ENCODE measurements around the gene DTYMK. TPM values are rescaled to one million over a fixed set of nuclear protein-coding genes. Genes with fewer than 3 reads are reported as not detected.

Gene DTYMK
- total and polyA plus RNA-seq, 2 donors (not counting 3 experiments of a cell fraction or from before 2014, with no cell fraction given): 67.0 to 104 TPM

DNA sequence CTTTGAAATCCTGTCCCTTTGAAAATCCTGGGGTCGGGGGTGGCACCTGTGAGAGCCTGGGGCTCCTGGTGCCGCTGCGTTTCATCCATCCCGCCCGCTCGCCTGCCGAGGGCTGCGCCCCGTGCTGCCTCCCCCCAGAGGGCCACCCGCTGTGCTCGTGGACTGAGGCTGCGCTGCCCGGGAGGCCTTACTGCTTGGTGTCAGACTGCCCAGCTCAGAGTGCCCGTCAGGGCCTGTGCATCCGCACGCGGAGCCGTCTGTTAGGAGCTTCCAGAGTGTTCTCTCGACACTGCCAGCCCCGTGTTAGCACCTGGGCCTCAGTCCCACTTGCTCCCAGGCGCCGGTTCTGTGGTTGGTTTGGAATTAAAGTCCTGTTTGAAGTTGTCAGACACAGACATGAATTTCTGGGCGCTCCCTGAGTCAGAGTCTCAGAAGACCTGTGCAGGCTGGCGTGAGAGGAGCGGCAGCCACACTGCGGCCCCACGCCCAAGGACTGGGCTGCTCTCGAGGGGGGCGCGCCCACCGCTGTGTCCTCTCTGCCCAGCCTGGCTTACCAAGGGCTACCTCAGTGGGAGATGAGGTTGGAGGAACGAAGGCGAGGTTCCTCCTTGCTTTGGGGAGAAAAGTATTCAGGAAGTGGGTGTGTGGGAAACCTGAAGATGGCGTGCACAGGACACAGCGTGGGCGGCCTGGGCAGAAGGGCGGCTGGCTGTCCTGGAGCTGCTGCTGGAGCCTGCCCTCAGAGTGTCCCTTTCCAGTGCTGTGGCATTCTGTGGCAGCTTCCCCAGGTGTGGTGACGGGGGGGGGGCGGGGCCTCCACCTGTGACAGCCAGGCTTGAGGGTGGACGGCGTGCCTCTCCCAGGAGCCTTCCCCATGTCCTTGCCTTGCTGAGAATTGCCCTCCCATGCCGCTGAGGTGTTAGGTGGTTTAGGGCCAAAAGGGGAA lies 14.1 kb downstream of the DTYMK start:
- Histone ChIP-seq H2AFZ (ENCODE audit: low read depth, low read length) (no peak overlapping the region), H3K9me1 (replicated peaks; ENCODE audit: control insufficient read depth, extremely low read depth, insufficient read depth, low read length) (no peaks in the 10 kb centered on the region), H4K20me1 (replicated peaks; ENCODE audit: control insufficient read depth, extremely low read depth, insufficient read depth, low read length) (no peaks in the 10 kb centered on the region), H3K36me3 (ENCODE audit: control insufficient read depth in 2 of 2, extremely low read depth in 1 of 2, insufficient read depth in 2 of 2, low read length in 2 of 2) (peaks cover 2 to 39% of the 10 kb centered on the region in 2 experiments), H3K27ac (ENCODE audit: insufficient read depth, low read depth, low read length) (no peak overlapping the region), H3K27me3 (ENCODE audit: control insufficient read depth in 2 of 2, insufficient read depth in 2 of 2, low read length in 2 of 2) (no peaks in the 10 kb centered on the region), H3K4me3 (replicated peaks in 1 of 3; ENCODE audit: insufficient read depth in 1 of 3, low read depth in 1 of 3, low read length in 3 of 3) (no peak overlapping the region), H3K4me2 (ENCODE audit: insufficient read depth, low read length) (no peak overlapping the region), H3K9ac (replicated peaks; ENCODE audit: extremely low read depth, insufficient read depth, low read length) (no peak overlapping the region), H3K9me3 (replicated peaks; ENCODE audit: control insufficient read depth, insufficient read depth, low read length) (no peaks in the 10 kb centered on the region), H3K4me1 (ENCODE audit: control insufficient read depth, extremely low read depth, insufficient read depth, low read length) (no peaks in the 10 kb centered on the region), H3K79me2 (ENCODE audit: control insufficient read depth, insufficient read depth, low read length) (no peaks in the 10 kb centered on the region)
- intact Hi-C loops (cut with micrococcal nuclease) (no loop called here), dilution Hi-C loops (cut with MboI; ENCODE audit: extremely low pct_ligation_motif_present, low sequenced_read_pairs) (no loop called here)
- POLR2A ChIA-PET: no interaction called here
- BruUV-seq (replicated peaks): no TSS peak
- TF ChIP-seq, protein P1, sequence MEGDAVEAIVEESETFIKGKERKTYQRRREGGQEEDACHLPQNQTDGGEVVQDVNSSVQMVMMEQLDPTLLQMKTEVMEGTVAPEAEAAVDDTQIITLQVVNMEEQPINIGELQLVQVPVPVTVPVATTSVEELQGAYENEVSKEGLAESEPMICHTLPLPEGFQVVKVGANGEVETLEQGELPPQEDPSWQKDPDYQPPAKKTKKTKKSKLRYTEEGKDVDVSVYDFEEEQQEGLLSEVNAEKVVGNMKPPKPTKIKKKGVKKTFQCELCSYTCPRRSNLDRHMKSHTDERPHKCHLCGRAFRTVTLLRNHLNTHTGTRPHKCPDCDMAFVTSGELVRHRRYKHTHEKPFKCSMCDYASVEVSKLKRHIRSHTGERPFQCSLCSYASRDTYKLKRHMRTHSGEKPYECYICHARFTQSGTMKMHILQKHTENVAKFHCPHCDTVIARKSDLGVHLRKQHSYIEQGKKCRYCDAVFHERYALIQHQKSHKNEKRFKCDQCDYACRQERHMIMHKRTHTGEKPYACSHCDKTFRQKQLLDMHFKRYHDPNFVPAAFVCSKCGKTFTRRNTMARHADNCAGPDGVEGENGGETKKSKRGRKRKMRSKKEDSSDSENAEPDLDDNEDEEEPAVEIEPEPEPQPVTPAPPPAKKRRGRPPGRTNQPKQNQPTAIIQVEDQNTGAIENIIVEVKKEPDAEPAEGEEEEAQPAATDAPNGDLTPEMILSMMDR (IDR thresholded peaks at IDR 0.05; ENCODE audit: extremely low read depth in 1 of 2, insufficient read depth in 1 of 2, low read depth in 1 of 2, low read length in 2 of 2): no peak
- TF ChIP-seq GATA2 (IDR thresholded peaks at IDR 0.05; ENCODE audit: insufficient read depth, insufficient read length, low read depth, low read length): no peak
- TF ChIP-seq JUN (IDR thresholded peaks at IDR 0.05; ENCODE audit: borderline replicate concordance, insufficient read depth, insufficient read length, low read depth): no peak
- TF ChIP-seq FOS (IDR thresholded peaks at IDR 0.05; ENCODE audit: borderline replicate concordance, insufficient read depth, low read length): no peak
- TF ChIP-seq POLR2A (IDR thresholded peaks at IDR 0.05; ENCODE audit: low read depth, low read length): no peak
- no peak for TF ChIP-seq POLR2AphosphoS5 (IDR thresholded peaks at IDR 0.05; ENCODE audit: insufficient read depth, low read depth, low read length)
- TF ChIP-seq MYC (IDR thresholded peaks at IDR 0.05; ENCODE audit: low read depth, low read length): no peak
- no peak for TF ChIP-seq EZH2 (IDR thresholded peaks at IDR 0.05; ENCODE audit: borderline replicate concordance, low read depth, low read length, severe bottlenecking)
- TF ChIP-seq, protein P2, sequence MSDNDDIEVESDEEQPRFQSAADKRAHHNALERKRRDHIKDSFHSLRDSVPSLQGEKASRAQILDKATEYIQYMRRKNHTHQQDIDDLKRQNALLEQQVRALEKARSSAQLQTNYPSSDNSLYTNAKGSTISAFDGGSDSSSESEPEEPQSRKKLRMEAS (IDR thresholded peaks at IDR 0.05; ENCODE audit: insufficient read depth, insufficient read length): no peak
- CTCF ChIA-PET: no interaction called here
- DNase-seq (ENCODE audit: low read depth, low spot score) (no peak), FAIRE-seq (no peak)
